WTC11 (cell line): ENCODE data around the gene B4GALNT1. TPM values are rescaled to one million over a fixed set of nuclear protein-coding genes. Genes with fewer than 3 reads are reported as not detected.

Source experiments
- ATAC-seq: fragments of 200-7000 bp; cut with Tn5 transposase; 2 replicates; pipeline ENCODE4 v1.10.0; 2021; ENCODE audit warnings: mild to moderate bottlenecking, moderate library complexity
- CTCF ChIA-PET: fragments of 300-600 bp; sonication (Branson Sonifier 250); formaldehyde crosslinking; loops from one replicate; lab custom pipeline; 2021; ENCODE audit warnings: antibody characterized with exemption; lab: Charles Lee
- POLR2A ChIA-PET: fragments of 350-600 bp; sonication (Branson Sonifier 250); formaldehyde crosslinking; loops from one replicate; lab custom pipeline; 2021; ENCODE audit warnings: antibody characterized with exemption; lab: Charles Lee
- DNase-seq: peaks from one replicate; pipeline ENCODE4 v3.0.0; 2021; ENCODE audit warnings: low spot score
- H3K27ac Mint-ChIP-seq: 2 replicates; pipeline ENCODE4 v1.8.0; 2021; ENCODE audit warnings: mixed read lengths
- H3K27me3 Mint-ChIP-seq: 2 replicates; pipeline ENCODE4 v1.8.0; 2021; ENCODE audit warnings: low read depth, mild to moderate bottlenecking, moderate library complexity, mixed read lengths
- H3K36me3 Mint-ChIP-seq: 2 replicates; pipeline ENCODE4 v1.8.0; 2021; ENCODE audit warnings: mixed read lengths
- H3K4me1 Mint-ChIP-seq: 2 replicates; pipeline ENCODE4 v1.8.0; 2022; ENCODE audit warnings: mixed read lengths
- H3K4me3 Mint-ChIP-seq: 2 replicates; pipeline ENCODE4 v1.8.0; 2021; ENCODE audit warnings: mild to moderate bottlenecking, moderate library complexity, mixed read lengths
- H3K9me3 Mint-ChIP-seq: 2 replicates; pipeline ENCODE4 v1.8.0; 2021; ENCODE audit warnings: mixed read lengths
- ATF6 ChIP-seq: sonication (generic); formaldehyde crosslinking; IDR thresholded peaks from 2 replicates; pipeline ENCODE4 v1.8.1; 2023; ENCODE audit warnings: mild to moderate bottlenecking, missing genetic modification reagents
- EMX1 ChIP-seq: fragments of 250-450 bp; sonication (Bioruptor Pico); IDR thresholded peaks from 2 replicates; pipeline ENCODE4 v1.8.0; 2021; ENCODE audit warnings: mild to moderate bottlenecking
- ETV6 ChIP-seq: sonication (generic); formaldehyde crosslinking; IDR thresholded peaks from 2 replicates; pipeline ENCODE4 v1.8.1; 2022; ENCODE audit warnings: mild to moderate bottlenecking, missing genetic modification reagents
- GABPB1 ChIP-seq: sonication (generic); formaldehyde crosslinking; IDR thresholded peaks from 2 replicates; pipeline ENCODE4 v1.8.1; 2023; ENCODE audit warnings: mild to moderate bottlenecking, missing genetic modification reagents
- HMGA2 ChIP-seq: fragments of 250-450 bp; sonication (Bioruptor Pico); IDR thresholded peaks from 2 replicates; pipeline ENCODE4 v1.4.0; 2021; ENCODE audit warnings: mild to moderate bottlenecking, moderate library complexity
- MYBL2 ChIP-seq: sonication (generic); formaldehyde crosslinking; IDR thresholded peaks from 2 replicates; pipeline ENCODE4 v1.8.1; 2023; ENCODE audit warnings: mild to moderate bottlenecking, moderate library complexity, missing genetic modification reagents
- NFE2L1 ChIP-seq: sonication (generic); formaldehyde crosslinking; IDR thresholded peaks from 2 replicates; pipeline ENCODE4 v1.8.1; 2023; ENCODE audit warnings: missing genetic modification reagents
- NR3C1 ChIP-seq: sonication (generic); formaldehyde crosslinking; conservative IDR thresholded peaks from 2 replicates; pipeline ENCODE4 v1.8.1; 2023; ENCODE audit warnings: low read depth, mild to moderate bottlenecking, missing genetic modification reagents
- OVOL2 ChIP-seq: fragments of 250-450 bp; sonication (Bioruptor Pico); IDR thresholded peaks from 2 replicates; pipeline ENCODE4 v1.9.0; 2021; ENCODE audit warnings: mild to moderate bottlenecking, borderline replicate concordance
- PRRX2 ChIP-seq: fragments of 250-450 bp; sonication (Bioruptor Pico); IDR thresholded peaks from 2 replicates; pipeline ENCODE4 v1.8.0; 2021; ENCODE audit warnings: mild to moderate bottlenecking
- RORB ChIP-seq: fragments of 250-450 bp; sonication (Bioruptor Pico); IDR thresholded peaks from 2 replicates; pipeline ENCODE4 v1.9.0; 2021; ENCODE audit warnings: mild to moderate bottlenecking
- SP1 ChIP-seq: sonication (generic); formaldehyde crosslinking; conservative IDR thresholded peaks from 2 replicates; pipeline ENCODE4 v1.8.1; 2022; ENCODE audit warnings: missing genetic modification reagents
- STAT6 ChIP-seq: sonication (generic); formaldehyde crosslinking; conservative IDR thresholded peaks from 2 replicates; pipeline ENCODE4 v1.8.1; 2023; ENCODE audit warnings: mild to moderate bottlenecking, low read depth, missing genetic modification reagents, moderate library complexity
- TCF7 ChIP-seq: sonication (generic); formaldehyde crosslinking; IDR thresholded peaks from 2 replicates; pipeline ENCODE4 v1.8.0; 2022; ENCODE audit warnings: mild to moderate bottlenecking, low read depth, missing genetic modification reagents, moderate library complexity
- TEAD4 ChIP-seq: sonication (generic); formaldehyde crosslinking; IDR thresholded peaks from 2 replicates; pipeline ENCODE4 v1.8.0; 2022; ENCODE audit warnings: mild to moderate bottlenecking, missing genetic modification reagents
- ZBTB21 ChIP-seq: sonication (generic); formaldehyde crosslinking; IDR thresholded peaks from 2 replicates; pipeline ENCODE4 v1.8.1; 2023; ENCODE audit warnings: mild to moderate bottlenecking, missing genetic modification reagents, borderline replicate concordance
- ZNF317 ChIP-seq: sonication (generic); formaldehyde crosslinking; IDR thresholded peaks from 2 replicates; pipeline ENCODE4 v1.8.1; 2023; ENCODE audit warnings: low read depth, mild to moderate bottlenecking, moderate library complexity, missing genetic modification reagents, borderline replicate concordance
- ZNF396 ChIP-seq: fragments of 250-450 bp; sonication (Bioruptor Pico); IDR thresholded peaks from 2 replicates; pipeline ENCODE4 v1.8.0; 2021; ENCODE audit warnings: mild to moderate bottlenecking, moderate library complexity, borderline replicate concordance
- ZNF532 ChIP-seq: fragments of 250-450 bp; sonication (Bioruptor Pico); IDR thresholded peaks from 2 replicates; pipeline ENCODE4 v1.9.0; 2021; ENCODE audit warnings: mild to moderate bottlenecking, borderline replicate concordance
- total RNA-seq: library from RNA; stranded (reverse); gene quantifications from 3 replicates; pipeline ENCODE4 v1.2.3, GENCODE V29; 2021
- TF ChIP-seq, protein P1 (sequence below): fragments of 250-450 bp; sonication (Bioruptor Pico); IDR thresholded peaks from 2 replicates; pipeline ENCODE4 v1.9.0; 2021; ENCODE audit warnings: mild to moderate bottlenecking
- TF ChIP-seq, protein P2 (sequence below): sonication (generic); formaldehyde crosslinking; IDR thresholded peaks from 2 replicates; pipeline ENCODE4 v1.8.1; 2022; ENCODE audit warnings: low read depth, mild to moderate bottlenecking, moderate library complexity, missing genetic modification reagents, borderline replicate concordance

Gene B4GALNT1
- total RNA-seq, 1 experiment from 2014 or later: 1.2 TPM

DNA sequence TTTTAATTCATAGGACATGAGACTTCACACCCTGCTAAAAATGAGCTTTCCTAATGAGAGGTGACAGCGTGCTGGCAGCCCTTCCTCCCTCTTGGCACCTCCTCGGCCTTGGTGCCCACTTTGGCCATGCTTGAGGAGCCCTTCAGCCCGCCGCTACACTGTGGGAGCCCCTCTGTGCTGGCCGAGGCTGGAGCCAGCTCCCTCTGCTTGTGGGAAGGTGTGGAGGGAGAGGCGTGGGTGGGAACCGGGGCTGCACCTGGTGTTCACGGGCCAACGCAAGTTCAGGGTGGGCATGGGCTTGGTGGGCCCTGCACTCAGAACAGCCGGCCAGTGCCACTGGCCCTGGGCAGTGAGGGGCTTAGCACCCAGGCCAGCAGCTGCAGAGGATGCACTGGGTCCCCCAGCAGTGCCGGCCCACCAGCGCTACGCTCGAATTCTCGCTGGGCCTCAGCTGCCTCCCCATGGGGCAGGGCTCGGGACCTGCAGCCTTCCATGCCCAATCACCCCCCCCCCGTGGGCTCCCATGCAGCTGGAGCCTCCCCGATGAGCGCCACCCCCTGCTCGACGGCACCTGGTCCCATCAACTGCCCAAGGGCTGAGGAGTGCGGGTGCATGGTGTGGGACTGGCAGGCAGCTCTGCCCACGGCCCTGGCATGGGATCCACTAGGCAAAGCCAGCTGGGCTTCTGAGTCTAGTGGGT lies 22.7 kb upstream of the B4GALNT1 start:
- CTCF ChIA-PET: no interaction called here
- no peak for ATAC-seq

DNA sequence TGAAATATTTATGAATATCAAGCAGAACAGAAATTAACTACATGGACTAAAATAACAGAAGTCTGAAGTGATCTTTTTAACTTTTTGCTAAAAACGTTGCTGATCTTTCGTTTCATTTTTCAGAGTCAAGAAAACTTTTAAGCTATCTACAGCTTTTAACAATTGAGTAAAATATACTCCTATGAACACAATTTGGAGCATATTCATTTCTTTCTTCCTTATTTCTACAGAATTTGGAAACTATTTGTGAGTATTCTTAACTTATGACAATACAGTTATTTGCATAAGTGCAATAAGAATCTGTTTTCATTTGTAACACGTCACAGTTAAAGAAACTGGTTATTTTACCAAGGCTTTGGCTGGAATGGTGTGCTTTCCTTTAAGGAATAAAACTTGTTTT lies 21.0 kb upstream of the B4GALNT1 start:
- ChIA-PET POLR2A (no interaction called here), CTCF (no interaction called here)
- no peak overlapping the region for H3K4me3 Mint-ChIP-seq
- H3K36me3 Mint-ChIP-seq: peaks cover 16% of the 10 kb centered on the region
- peaks cover 41% of the 10 kb centered on the region for H3K27me3 Mint-ChIP-seq
- ATAC-seq: no peak
- H3K4me1 Mint-ChIP-seq: no peaks in the 10 kb centered on the region
- no peak for DNase-seq
- H3K27ac Mint-ChIP-seq: no peak overlapping the region
- peaks cover 47% of the 10 kb centered on the region for H3K9me3 Mint-ChIP-seq
- TF ChIP-seq PRRX2 (no peak), NFE2L1 (CRISPR knock-in tag) (no peak), TCF7 (CRISPR knock-in tag) (no peak), ZNF532 (no peak), SP1 (CRISPR knock-in tag) (no peak), TEAD4 (CRISPR knock-in tag) (no peak), ZNF396 (CRISPR knock-in tag) (no peak), HMGA2 (CRISPR knock-in tag) (no peak)

More for the DNA sequence above, 22.7 kb upstream of the B4GALNT1 start:
- TF ChIP-seq ZBTB21 (CRISPR knock-in tag) (no peak), TEAD4 (CRISPR knock-in tag) (no peak), EMX1 (CRISPR knock-in tag) (no peak), MYBL2 (CRISPR knock-in tag) (no peak), OVOL2 (CRISPR knock-in tag) (no peak), ATF6 (CRISPR knock-in tag) (no peak), ETV6 (no peak), GABPB1 (no peak), PRRX2 (no peak), NR3C1 (CRISPR knock-in tag) (no peak), RORB (CRISPR knock-in tag) (no peak), HMGA2 (CRISPR knock-in tag) (no peak), STAT6 (CRISPR knock-in tag) (no peak), ZNF317 (CRISPR knock-in tag) (no peak)
- TF ChIP-seq, protein P1, sequence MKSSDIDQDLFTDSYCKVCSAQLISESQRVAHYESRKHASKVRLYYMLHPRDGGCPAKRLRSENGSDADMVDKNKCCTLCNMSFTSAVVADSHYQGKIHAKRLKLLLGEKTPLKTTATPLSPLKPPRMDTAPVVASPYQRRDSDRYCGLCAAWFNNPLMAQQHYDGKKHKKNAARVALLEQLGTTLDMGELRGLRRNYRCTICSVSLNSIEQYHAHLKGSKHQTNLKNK (CRISPR knock-in tag): no peak
- TF ChIP-seq, protein P2, sequence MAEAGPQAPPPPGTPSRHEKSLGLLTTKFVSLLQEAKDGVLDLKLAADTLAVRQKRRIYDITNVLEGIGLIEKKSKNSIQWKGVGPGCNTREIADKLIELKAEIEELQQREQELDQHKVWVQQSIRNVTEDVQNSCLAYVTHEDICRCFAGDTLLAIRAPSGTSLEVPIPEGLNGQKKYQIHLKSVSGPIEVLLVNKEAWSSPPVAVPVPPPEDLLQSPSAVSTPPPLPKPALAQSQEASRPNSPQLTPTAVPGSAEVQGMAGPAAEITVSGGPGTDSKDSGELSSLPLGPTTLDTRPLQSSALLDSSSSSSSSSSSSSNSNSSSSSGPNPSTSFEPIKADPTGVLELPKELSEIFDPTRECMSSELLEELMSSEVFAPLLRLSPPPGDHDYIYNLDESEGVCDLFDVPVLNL (CRISPR knock-in tag): no peak
- no peak for DNase-seq
- no peak overlapping the region for H3K4me3 Mint-ChIP-seq
- H3K27me3 Mint-ChIP-seq: peaks cover 47% of the 10 kb centered on the region
- no peak overlapping the region for H3K27ac Mint-ChIP-seq
- peaks cover 20% of the 10 kb centered on the region for H3K36me3 Mint-ChIP-seq
- H3K4me1 Mint-ChIP-seq: no peaks in the 10 kb centered on the region
- peaks cover 60% of the 10 kb centered on the region for H3K9me3 Mint-ChIP-seq
- POLR2A ChIA-PET: no interaction called here
